H7 (cell line): ENCODE measurements around the gene NAT16. TPM values are rescaled to one million over a fixed set of nuclear protein-coding genes. Genes with fewer than 3 reads are reported as not detected.

Experiments used
- DNase-seq: peaks from one replicate; pipeline ENCODE4 v3.0.0; 2012
- H3K27me3 ChIP-seq: 2 replicates; pipeline ENCODE4 v1.6.0; 2011; ENCODE audit warnings: mild to moderate bottlenecking, low read length; ENCODE audit not compliant: control insufficient read depth, insufficient read depth
- H3K36me3 ChIP-seq: replicated peaks from 2 replicates; pipeline ENCODE4 v1.5.1; 2011; ENCODE audit warnings: low read length; ENCODE audit not compliant: control insufficient read depth, insufficient read depth
- H3K4me3 ChIP-seq: 2 replicates; pipeline ENCODE4 v1.5.1; 2011; ENCODE audit warnings: low read depth, mild to moderate bottlenecking, control low read depth, low read length, moderate library complexity; ENCODE audit not compliant: insufficient read depth
- total RNA-seq: library from RNA; depleted of rRNA; stranded (reverse); fragments of >200 nt; shearing (Covaris generic); gene quantifications from 2 replicates; pipeline ENCODE4 v1.2.3, GENCODE V29; 2014

NAT16 gene
- total RNA-seq, 1 experiment from 2014 or later, result 0.59 TPM

DNA sequence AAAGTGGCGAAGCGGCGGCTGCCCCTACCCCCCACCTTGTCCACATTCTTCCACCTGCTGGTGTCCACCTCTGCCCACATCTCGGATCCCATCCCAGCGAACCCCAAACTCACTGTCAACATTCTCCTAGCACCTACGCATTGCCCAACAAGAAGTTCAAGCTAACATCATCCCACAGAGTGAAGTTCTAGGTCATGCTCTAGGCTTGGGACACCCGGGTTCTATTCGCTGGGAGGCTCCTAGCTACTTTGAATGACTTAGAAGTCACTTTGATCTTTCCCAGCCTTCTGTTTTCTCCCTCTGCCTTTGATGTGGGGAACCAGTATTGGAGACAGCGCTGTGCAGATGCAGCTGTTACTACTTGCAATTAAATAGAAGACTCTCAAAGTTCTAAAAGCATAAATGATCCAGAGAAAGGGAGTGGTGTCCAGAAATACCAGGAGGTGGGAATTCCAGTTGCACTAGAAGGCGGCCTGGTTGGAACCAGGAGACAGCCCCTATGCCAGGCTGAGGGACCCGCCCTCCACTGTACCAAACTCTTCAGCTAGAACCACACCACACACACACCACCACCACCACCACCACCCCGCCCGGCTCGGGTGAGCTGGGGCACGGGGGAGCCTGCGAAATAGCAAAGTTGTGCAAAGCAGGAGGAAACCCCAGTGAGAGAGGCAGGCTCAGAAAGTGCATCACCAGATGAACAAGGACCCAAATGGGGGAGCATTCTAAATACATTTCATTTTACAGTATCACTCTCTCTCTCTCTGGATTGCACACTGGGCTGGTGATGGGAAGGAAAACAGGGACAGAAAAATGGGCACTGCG lies 9.3 kb downstream of the NAT16 start:
- no peak overlapping the region for H3K4me3 ChIP-seq
- DNase-seq, result peak; percentile 47
- no peaks in the 10 kb centered on the region for H3K36me3 ChIP-seq
- H3K27me3 ChIP-seq, result peaks cover 90% of the 10 kb centered on the region

DNA sequence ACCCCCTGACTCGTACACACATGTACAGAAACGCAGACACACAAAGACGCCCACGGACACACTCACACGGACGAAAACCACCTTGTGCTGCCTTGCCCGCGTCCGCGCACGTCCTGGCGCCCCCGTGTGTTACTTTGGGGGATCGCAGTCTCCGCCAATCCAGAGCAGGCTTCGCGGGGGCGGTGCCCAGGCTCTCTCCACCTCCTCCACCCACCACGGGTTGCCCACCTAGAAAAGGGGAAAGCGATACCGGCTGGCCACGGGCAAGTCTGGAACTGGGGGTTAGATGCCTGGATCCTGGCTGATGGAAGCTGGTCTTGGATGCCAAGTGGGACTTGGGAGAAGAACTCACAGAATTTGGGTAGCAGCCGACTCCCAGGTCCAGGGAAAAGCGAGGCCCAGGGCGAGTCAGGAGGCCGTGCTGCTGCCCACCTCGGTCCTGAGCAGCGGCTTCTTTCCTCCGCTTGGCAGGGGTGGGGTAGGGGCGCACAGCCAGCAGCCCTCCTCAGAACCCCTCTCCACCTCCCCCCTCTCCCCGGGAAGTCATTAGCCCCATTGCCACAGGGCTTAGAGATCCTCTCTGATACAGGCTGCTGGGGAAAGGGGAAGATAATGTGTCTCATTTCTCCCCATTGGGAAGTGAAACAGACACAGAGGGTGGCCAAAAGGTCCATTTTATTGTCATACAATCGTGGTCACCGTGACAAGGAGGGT lies 10.1 kb downstream of the NAT16 start:
- peak overlapping the region; percentile 24 for H3K4me3 ChIP-seq
- H3K27me3 ChIP-seq, result peaks cover 85% of the 10 kb centered on the region
- peak; percentile 91 for DNase-seq
- no peaks in the 10 kb centered on the region for H3K36me3 ChIP-seq

DNA sequence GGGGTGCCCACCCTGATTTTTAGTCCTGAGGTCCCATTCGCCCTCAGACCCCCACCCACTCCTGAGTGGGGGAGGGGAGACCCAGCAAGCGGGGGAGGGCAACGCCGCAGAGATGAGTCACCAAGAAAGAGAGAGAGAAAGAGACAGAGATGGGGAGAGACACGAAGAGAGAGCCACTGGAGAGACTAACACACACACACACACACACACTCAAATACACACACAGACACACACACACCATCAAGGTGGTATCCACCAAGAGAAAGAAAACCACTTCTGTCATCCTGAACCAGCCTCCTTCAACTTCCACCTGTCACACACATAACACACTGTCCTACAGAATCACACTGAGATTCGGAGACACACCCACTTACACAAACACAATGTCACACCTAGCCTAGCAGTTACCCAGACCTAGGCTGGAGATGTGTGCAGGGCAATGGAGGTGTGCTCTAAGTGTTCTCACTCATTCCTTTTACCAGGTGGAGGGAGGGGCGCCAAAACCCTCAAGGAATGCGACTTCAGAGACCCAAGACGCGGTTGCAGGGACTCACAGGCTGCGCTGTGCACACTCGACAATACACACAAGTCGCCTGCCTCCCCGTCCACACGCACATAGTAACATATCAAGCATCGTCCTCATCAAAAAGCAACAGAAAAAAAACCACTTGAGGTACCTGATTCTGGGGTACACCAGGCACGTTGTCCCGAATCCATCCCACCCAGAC lies 10.8 kb downstream of the NAT16 start:
- Histone ChIP-seq H3K27me3 (peaks cover 84% of the 10 kb centered on the region), H3K36me3 (no peaks in the 10 kb centered on the region), H3K4me3 (peak overlapping the region; percentile 24)
- DNase-seq, result peak; percentile 35

DNA sequence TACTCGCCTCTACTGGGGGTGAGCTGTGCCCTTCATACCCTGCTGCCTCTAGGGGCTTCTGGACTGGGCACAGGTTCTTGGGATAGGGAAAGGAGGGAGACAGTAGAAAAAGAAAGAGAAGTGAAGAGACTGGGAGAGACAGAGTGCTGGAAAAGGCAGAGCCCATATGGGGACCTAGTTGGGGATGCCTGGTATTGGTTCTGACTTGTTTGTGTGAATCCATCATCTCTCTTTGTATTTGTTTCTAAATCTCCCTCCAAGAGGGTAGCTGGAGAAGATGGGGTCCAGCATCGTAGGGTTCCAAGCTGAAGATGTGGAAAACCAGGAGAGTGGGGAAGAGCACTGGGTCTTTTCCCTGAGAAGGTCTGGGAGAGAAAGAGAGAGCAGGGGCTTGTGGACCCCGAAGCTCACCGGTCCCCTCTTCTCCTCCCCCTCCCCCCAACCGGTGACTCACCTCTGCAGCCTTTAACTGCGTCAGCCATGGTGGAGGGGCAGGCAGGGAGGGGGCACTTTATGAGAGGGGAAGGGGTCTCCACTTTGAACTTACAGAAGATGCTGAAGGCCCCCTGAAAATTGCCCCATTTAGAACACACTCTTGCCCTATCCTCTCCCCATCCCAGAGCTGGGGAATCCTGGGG lies 11.6 kb downstream of the NAT16 start:
- Histone ChIP-seq H3K4me3 (no peak overlapping the region; the same call in 1 of the 2 replicates), H3K27me3 (peaks cover 83% of the 10 kb centered on the region)
- peak; percentile 49 for DNase-seq

DNA sequence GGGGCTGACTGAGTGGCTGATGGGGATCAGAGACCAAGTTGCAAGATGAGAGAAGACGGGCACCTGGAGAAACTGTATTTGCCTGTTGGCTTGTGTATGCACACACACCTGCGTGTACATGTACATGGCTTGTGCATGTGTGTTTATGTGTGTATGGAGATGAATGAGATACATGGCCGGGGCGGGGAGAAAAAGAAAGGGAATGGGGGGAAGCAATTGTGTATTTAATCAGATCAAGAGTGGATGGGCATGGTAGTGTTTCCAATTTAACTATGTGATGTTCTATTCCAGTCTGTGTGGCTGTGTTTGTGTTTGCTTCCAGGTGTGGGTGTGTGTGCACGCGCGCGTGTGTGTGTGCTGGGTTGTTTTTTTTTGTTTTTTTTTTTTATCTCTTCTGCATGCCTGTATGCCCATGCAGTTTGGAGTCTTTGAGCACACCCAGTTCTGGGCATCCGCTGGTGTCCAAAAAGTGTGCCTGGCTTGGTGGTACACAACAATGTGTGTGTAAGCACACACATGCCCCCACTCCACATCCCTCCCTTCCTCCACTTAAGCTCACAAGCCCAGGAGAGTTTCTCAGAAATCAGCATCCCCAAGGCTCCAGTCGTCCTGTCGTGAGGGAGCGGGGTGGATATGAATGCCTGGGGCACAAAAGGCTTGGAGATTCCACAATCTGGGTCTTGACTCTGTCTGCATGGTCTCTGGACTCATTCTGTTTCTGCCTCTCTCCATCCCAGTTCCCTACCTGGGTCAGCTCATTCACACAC lies 12.3 kb downstream of the NAT16 start:
- Histone ChIP-seq H3K36me3 (no peaks in the 10 kb centered on the region), H3K27me3 (peaks cover 76% of the 10 kb centered on the region), H3K4me3 (no peak overlapping the region)
- no peak for DNase-seq

More for the DNA sequence above, 11.6 kb downstream of the NAT16 start:
- no peaks in the 10 kb centered on the region for H3K36me3 ChIP-seq

DNA sequence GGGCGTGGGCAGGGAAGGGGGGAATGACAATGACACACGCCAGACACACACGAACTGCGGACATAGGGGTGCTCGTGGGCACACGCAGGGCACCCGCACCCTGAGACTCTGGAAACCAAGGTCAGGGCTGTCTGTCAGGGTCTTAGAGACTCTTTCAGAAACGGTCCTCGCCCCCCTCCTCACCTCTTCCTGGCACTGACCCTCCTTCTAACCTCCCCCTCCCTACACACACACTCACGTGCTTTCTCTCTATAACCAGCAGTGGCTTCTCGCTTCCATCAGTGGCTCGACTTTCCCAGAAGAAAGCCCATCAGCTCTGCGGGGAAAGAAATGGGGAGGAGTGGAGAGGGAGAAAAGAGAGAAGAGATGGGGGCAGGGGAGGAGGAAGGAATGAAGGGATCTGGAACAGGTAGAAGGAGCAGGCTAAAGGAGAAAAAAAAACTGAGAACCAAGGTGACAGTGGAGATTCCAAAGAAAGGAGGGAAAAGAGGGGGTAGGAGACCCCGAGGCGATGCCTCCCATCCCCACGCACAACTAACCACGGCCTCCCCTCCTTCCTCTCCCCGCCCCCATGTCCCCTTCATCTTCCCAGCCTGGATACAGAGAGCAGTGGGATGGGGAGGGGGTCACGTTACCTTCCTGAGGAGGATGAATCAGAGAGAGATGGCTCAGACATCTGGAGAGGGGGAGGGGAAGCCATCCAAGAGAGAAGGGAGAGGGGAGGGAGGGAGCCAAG lies 13.0 kb downstream of the NAT16 start:
- DNase-seq, result peak; percentile 91
- H3K36me3 ChIP-seq, result no peaks in the 10 kb centered on the region
- H3K4me3 ChIP-seq, result peak overlapping the region; percentile 44
- H3K27me3 ChIP-seq, result peaks cover 68% of the 10 kb centered on the region

DNA sequence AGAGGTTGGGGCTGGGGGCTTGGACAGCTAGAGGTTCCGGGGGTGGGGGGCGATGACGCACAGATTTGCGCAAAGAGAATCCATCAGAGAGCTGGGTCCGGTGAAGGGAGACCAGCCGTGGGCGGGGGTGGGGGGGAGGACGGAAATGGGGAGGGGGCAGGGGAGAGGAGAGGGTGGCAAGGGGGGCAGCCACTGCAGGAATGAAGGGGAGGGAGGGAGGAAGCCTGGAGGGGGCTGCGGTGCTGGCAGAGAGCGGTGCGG lies 13.5 kb downstream of the NAT16 start:
- H3K4me3 ChIP-seq, result peak overlapping the region; percentile 51
- DNase-seq, result peak; percentile 75
- H3K27me3 ChIP-seq, result peaks cover 63% of the 10 kb centered on the region
- no peaks in the 10 kb centered on the region for H3K36me3 ChIP-seq

DNA sequence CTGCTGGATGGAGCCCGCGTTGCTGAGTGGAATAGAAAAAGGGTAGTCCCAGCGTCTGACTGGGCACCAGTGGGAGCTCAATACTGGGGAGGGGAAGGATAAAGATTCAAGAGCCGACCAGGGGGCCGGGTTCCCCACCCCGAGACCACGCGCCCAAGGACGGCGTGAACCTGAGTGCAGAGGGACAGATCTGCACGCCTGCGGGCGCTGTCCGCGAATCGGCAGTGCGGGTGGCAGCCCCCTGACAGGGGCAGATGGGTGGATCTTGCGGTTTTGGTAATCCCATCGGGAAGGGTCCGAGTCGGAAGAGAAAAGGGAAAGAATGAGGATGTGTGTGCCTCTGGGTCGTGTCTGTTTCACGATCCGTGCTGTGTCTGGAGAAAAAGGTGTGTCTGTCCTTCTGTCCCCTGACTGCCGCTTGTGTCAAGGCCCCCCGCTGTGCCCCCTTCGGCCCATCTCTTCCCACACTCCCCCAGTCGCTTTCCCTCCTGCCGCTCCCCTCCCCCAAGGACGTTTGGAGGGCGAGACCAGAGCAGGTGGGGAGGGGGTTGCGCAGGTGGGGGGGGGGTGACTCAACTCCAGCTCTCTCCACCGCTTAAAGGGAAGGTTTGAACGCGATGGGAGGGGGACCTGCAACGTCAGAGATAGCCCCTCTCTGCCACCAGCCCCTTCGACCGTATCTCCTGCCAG lies 14.0 kb downstream of the NAT16 start:
- H3K4me3 ChIP-seq, result peak overlapping the region; percentile 51
- peak; percentile 84 for DNase-seq
- no peaks in the 10 kb centered on the region for H3K36me3 ChIP-seq
- peaks cover 59% of the 10 kb centered on the region for H3K27me3 ChIP-seq

DNA sequence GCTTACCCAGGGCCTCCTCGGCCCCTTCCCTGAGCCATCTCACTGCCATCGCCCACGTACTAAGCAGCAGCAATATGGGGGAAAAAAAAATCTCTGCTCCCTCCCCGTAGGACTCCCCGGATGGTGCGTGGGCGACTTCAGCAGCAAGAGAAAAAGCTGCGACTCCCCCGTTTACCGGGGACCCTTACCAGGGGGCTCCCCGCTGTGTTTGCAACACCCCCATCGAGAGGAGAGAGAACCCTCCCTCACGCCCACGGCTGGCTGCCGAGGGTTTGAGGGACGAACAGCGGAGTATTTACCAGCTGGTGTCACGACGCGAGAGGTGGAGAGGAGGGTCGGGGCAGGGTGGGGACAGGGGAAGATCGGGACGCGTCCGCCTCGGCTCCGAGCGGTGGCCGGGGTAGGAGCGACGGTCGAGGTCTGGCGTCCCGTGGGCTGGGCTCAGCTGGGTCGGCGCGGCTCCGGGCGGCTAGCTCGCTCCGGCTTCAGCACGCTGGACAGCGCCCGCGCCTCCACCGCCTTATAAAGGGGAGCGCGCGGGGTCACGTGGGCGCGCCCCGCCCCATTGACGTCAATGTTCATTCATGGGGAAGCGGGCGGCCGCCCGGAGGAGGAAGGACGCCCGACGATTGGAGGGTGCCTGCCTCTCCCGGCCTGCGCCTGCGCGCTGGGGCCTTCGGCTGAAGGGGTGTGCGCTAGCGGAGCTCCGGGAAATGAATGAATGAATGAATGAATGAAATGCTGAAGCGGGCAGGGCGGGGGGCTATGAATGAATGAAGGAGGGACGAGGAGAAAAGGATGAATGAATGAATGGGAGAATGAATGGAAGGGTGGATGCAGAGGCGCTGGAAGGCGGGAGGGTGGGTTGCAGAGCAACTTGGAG lies 14.8 kb downstream of the NAT16 start, which contains the start of gene VGF:
VGF (minus strand) TSS at position 495 of the 883 bp plus-strand sequence. CDS start 726 bp downstream, outside the sequence.
- peaks cover 51% of the 10 kb centered on the region for H3K27me3 ChIP-seq
- no peaks in the 10 kb centered on the region for H3K36me3 ChIP-seq
- DNase-seq, result peak; percentile 98
- H3K4me3 ChIP-seq, result peak within 1 kb of the TSS; percentile 70

DNA sequence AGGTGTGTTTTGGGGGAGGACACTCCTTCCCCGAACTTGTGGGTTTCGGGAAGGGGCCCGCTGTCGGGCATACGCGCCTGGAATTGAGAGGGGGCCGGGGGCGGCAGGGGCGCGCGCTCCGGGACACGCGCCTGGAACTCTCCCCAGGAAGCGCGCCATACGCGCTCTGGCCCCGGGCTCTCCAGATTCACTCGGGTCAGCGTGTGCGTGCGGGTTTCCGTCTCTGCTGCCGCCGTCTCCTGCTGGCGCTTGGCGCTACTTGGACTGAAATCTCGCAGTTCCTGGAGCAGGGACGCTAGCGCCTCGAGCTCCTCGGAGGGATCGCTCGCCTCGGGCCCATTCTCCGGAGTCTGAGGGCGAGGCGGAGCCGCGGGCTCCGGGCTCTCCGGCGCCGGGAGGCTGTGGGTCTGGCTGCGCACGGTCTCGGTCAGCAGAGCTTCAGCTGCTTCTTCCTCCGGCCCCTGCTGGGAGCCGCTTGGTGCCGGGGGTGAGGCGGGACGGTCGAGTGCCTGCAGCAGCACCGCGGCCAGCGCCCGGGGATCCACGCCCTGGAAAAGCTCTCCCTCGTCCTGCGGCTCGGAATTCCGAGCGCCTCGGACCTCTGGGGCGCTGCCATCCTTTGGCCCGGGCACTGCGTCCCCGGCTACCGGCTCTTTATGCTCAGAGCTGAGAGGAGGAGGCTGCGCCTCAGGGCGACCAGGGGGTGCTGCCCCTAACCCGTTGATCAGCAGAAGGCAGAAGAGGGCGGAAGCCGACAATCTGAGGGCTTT lies 15.8 kb downstream of the NAT16 start:
- Histone ChIP-seq H3K4me3 (peak overlapping the region; percentile 70), H3K27me3 (peaks cover 40% of the 10 kb centered on the region), H3K36me3 (peaks cover 1% of the 10 kb centered on the region; the same call in 1 of the 2 replicates)
- peak; percentile 88 for DNase-seq

DNA sequence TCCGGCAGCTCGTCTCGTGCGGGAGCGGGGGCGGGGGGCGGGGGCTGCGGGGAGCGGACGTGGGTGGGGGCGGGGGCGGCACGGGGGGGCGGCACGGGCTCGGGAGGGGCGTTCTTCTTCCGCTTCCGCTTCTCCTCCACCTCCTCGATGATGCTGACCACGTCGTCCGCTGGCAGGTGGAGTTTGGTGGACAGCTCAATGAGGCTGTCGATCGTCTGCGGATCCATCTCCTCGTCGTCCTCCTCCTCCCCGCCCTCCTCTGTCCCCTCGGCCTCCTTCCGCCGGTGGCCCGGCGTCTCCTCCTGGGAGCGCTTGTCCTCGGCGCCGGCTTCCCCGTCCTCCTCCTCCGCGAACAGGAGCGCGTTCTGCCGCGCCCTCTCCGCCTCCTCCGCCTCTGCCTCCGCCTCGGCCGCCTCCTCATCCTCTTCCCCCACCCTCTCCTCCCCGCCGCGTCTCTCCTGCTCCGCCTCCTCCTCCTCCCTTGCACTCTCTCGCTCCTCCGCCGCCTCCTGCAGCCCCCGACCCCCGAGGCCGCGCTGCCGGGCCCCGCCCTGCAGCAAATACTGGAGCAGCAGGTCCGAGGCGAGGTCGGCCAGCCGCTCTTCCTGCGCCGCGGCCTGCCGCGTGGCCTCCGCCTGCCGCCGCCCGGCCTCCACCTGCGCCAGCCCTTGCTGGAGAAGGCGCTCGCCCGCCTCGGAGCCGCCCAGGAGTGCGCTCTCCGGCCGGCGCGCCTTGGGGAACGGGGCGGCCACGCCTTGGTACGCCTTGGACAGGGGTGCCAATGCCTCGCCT lies 16.6 kb downstream of the NAT16 start:
- Histone ChIP-seq H3K27me3 (peaks cover 32% of the 10 kb centered on the region), H3K4me3 (peak overlapping the region; percentile 70), H3K36me3 (peaks cover 2% of the 10 kb centered on the region; the same call in 1 of the 2 replicates)
- DNase-seq, result peak; percentile 85
